ENCODE results near the gene NHERF1. TPM values are rescaled to one million over a fixed set of nuclear protein-coding genes. Genes with fewer than 3 reads are reported as not detected.

NHERF1 gene
- total RNA-seq, 1 experiment from 2014 or later: 218 TPM

- no peaks in the 10 kb centered on the region for H3K9me3 ChIP-seq
- Mint-ChIP-seq H3K27ac (ENCODE audit: unreplicated experiment) (no peak overlapping the region), H3K4me3 (ENCODE audit: unreplicated experiment) (no peak overlapping the region), H3K9me3 (ENCODE audit: unreplicated experiment) (no peaks in the 10 kb centered on the region), H3K36me3 (ENCODE audit: insufficient read depth, unreplicated experiment) (no peaks in the 10 kb centered on the region), H3K27me3 (ENCODE audit: insufficient read depth, unreplicated experiment) (no peaks in the 10 kb centered on the region), H3K4me1 (ENCODE audit: low read depth, unreplicated experiment) (no peaks in the 10 kb centered on the region)
- intact Hi-C loops (cut with micrococcal nuclease; ENCODE audit: unreplicated experiment): no loop called here
- no peaks in the 10 kb centered on the region for H3K36me3 ChIP-seq (ENCODE audit: control insufficient read depth, insufficient read depth, low read length)
- no peak for DNase-seq
- TF ChIP-seq, protein P1, sequence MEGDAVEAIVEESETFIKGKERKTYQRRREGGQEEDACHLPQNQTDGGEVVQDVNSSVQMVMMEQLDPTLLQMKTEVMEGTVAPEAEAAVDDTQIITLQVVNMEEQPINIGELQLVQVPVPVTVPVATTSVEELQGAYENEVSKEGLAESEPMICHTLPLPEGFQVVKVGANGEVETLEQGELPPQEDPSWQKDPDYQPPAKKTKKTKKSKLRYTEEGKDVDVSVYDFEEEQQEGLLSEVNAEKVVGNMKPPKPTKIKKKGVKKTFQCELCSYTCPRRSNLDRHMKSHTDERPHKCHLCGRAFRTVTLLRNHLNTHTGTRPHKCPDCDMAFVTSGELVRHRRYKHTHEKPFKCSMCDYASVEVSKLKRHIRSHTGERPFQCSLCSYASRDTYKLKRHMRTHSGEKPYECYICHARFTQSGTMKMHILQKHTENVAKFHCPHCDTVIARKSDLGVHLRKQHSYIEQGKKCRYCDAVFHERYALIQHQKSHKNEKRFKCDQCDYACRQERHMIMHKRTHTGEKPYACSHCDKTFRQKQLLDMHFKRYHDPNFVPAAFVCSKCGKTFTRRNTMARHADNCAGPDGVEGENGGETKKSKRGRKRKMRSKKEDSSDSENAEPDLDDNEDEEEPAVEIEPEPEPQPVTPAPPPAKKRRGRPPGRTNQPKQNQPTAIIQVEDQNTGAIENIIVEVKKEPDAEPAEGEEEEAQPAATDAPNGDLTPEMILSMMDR (IDR thresholded peaks at IDR 0.05; ENCODE audit: insufficient read depth in 1 of 2, low read depth in 1 of 2, low read length in 1 of 2, severe bottlenecking in 1 of 2, unreplicated experiment in 1 of 2): no peak
- H3K4me1 ChIP-seq: no peaks in the 10 kb centered on the region
- ChIA-PET CTCF (no interaction called here), POLR2A (no interaction called here)
- H3K4me3 ChIP-seq (ENCODE audit: low read depth, low read length): no peak overlapping the region
- no peaks in the 10 kb centered on the region for H3K27me3 ChIP-seq (replicated peaks; ENCODE audit: control insufficient read depth, insufficient read depth, low read length)
- BruUV-seq (replicated peaks): no TSS peak
Measured at GRCh38 chr17:74812109-74813009, 63.9 kb downstream of the NHERF1 start.

- Mint-ChIP-seq H3K27me3 (ENCODE audit: insufficient read depth, unreplicated experiment) (no peaks in the 10 kb centered on the region), H3K4me1 (ENCODE audit: low read depth, unreplicated experiment) (no peaks in the 10 kb centered on the region), H3K27ac (ENCODE audit: unreplicated experiment) (no peak overlapping the region), H3K4me3 (ENCODE audit: unreplicated experiment) (no peak overlapping the region), H3K36me3 (ENCODE audit: insufficient read depth, unreplicated experiment) (no peaks in the 10 kb centered on the region), H3K9me3 (ENCODE audit: unreplicated experiment) (no peaks in the 10 kb centered on the region)
- DNase-seq: no peak
- Histone ChIP-seq H3K36me3 (ENCODE audit: control insufficient read depth, insufficient read depth, low read length) (no peaks in the 10 kb centered on the region), H3K9me3 (no peaks in the 10 kb centered on the region), H3K4me1 (no peaks in the 10 kb centered on the region), H3K4me3 (ENCODE audit: low read depth, low read length) (no peak overlapping the region), H3K27me3 (replicated peaks; ENCODE audit: control insufficient read depth, insufficient read depth, low read length) (no peaks in the 10 kb centered on the region)
- intact Hi-C loops (cut with micrococcal nuclease; ENCODE audit: unreplicated experiment): no loop called here
- ChIA-PET CTCF (no interaction called here), POLR2A (no interaction called here)
- BruUV-seq (replicated peaks): no TSS peak
- TF ChIP-seq, protein P1 (IDR thresholded peaks at IDR 0.05; ENCODE audit: insufficient read depth in 1 of 2, low read depth in 1 of 2, low read length in 1 of 2, severe bottlenecking in 1 of 2, unreplicated experiment in 1 of 2): no peak
Measured at GRCh38 chr17:74814453-74814852, 66.0 kb downstream of the NHERF1 start.

DNA sequence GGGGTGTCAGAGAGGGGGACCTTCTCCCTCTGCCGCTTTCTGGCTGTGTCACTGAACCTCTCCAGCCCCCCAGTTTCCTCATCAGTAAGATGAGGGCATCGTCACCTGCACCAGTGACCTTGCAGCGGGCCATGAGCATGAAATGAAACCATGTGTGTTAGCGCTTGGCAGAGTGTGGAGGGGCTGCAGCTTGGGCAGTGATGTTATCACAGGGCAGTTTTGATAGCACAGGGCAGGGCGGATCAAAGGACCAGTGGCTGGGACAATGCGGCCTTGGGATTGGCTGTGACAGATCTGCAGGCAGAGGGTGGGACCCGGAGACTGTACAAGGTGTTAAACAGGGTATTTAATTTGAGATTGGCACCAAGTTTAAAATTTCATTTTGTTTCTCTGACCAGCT, 66.6 kb downstream of the NHERF1 start:
- H3K4me3 Mint-ChIP-seq (ENCODE audit: unreplicated experiment): no peak overlapping the region
- TF ChIP-seq, protein P1 (IDR thresholded peaks at IDR 0.05; ENCODE audit: insufficient read depth in 1 of 2, low read depth in 1 of 2, low read length in 1 of 2, severe bottlenecking in 1 of 2, unreplicated experiment in 1 of 2): no peak
- no peaks in the 10 kb centered on the region for H3K27me3 Mint-ChIP-seq (ENCODE audit: insufficient read depth, unreplicated experiment)
- intact Hi-C loops (cut with micrococcal nuclease; ENCODE audit: unreplicated experiment): no loop called here
- H3K4me1 ChIP-seq: no peaks in the 10 kb centered on the region
- H3K9me3 Mint-ChIP-seq (ENCODE audit: unreplicated experiment): no peaks in the 10 kb centered on the region
- no TSS peak for BruUV-seq (replicated peaks)
- ChIA-PET POLR2A (no interaction called here), CTCF (no interaction called here)
- H3K36me3 Mint-ChIP-seq (ENCODE audit: insufficient read depth, unreplicated experiment): no peaks in the 10 kb centered on the region
- no peaks in the 10 kb centered on the region for H3K36me3 ChIP-seq (ENCODE audit: control insufficient read depth, insufficient read depth, low read length)
- H3K9me3 ChIP-seq: no peaks in the 10 kb centered on the region
- no peak overlapping the region for H3K27ac Mint-ChIP-seq (ENCODE audit: unreplicated experiment)
- no peaks in the 10 kb centered on the region for H3K27me3 ChIP-seq (replicated peaks; ENCODE audit: control insufficient read depth, insufficient read depth, low read length)
- H3K4me1 Mint-ChIP-seq (ENCODE audit: low read depth, unreplicated experiment): no peaks in the 10 kb centered on the region
- no peak overlapping the region for H3K4me3 ChIP-seq (ENCODE audit: low read depth, low read length)
- no peak for DNase-seq
